GM23248 (cell line): ENCODE results near the gene MRTFB.

Experiments
- EZH2 ChIP-seq: fragments of 200-600 bp; sonication (generic); IDR thresholded peaks from 2 replicates; pipeline ENCODE4 v1.6.1; 2018; ENCODE audit warnings: antibody characterized with exemption, mild to moderate bottlenecking; ENCODE audit not compliant: insufficient read depth, poor library complexity, severe bottlenecking
- EZH2phosphoT487 ChIP-seq: fragments of 200-600 bp; sonication (generic); IDR thresholded peaks from 2 replicates; pipeline ENCODE4 v1.6.1; 2018; ENCODE audit warnings: antibody characterized with exemption, moderate library complexity, mild to moderate bottlenecking, low read depth; ENCODE audit not compliant: insufficient read depth

- TF ChIP-seq EZH2phosphoT487 = no peak
- TF ChIP-seq EZH2 = no peak
Measured at GRCh38 chr16:14236401-14236800, 165.3 kb downstream of the MRTFB start.
